ENCODE results near the gene HKDC1.
"Not testable (repeated sequence)": the region's sequence is repeated elsewhere in the genome, so short reads cannot be mapped to it uniquely, and the experiment has no call there.

HKDC1 gene

DNA sequence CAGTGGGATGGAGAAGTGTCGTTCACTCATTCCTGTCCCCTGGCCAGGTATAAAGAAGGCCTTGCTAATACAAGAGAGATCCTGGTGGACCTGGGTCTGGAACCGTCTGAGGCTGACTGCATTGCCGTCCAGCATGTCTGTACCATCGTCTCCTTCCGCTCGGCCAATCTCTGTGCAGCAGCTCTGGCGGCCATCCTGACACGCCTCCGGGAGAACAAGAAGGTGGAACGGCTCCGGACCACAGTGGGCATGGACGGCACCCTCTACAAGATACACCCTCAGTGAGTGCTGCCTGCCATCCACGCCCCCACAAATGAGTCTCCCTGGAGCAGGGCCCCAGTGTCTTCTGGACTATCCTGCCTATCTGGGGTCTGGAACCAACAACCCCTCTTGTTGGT, 27.2 kb downstream of the HKDC1 start:
- H3K4me3 ChIP-seq (ENCODE audit: low read depth, low read length), result no peak overlapping the region
- H3K27me3 ChIP-seq (ENCODE audit: insufficient read depth, low read depth, severe bottlenecking), result no peaks in the 10 kb centered on the region
- TF ChIP-seq, protein P1, sequence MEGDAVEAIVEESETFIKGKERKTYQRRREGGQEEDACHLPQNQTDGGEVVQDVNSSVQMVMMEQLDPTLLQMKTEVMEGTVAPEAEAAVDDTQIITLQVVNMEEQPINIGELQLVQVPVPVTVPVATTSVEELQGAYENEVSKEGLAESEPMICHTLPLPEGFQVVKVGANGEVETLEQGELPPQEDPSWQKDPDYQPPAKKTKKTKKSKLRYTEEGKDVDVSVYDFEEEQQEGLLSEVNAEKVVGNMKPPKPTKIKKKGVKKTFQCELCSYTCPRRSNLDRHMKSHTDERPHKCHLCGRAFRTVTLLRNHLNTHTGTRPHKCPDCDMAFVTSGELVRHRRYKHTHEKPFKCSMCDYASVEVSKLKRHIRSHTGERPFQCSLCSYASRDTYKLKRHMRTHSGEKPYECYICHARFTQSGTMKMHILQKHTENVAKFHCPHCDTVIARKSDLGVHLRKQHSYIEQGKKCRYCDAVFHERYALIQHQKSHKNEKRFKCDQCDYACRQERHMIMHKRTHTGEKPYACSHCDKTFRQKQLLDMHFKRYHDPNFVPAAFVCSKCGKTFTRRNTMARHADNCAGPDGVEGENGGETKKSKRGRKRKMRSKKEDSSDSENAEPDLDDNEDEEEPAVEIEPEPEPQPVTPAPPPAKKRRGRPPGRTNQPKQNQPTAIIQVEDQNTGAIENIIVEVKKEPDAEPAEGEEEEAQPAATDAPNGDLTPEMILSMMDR (IDR thresholded peaks at IDR 0.05; ENCODE audit: low read depth, low read length), result no peak
- H3K9me3 ChIP-seq (ENCODE audit: severe bottlenecking), result peaks cover 3% of the 10 kb centered on the region
- no peaks in the 10 kb centered on the region for H3K36me3 ChIP-seq
- no peak for DNase-seq
- H3K27ac ChIP-seq, result no peak overlapping the region

DNA sequence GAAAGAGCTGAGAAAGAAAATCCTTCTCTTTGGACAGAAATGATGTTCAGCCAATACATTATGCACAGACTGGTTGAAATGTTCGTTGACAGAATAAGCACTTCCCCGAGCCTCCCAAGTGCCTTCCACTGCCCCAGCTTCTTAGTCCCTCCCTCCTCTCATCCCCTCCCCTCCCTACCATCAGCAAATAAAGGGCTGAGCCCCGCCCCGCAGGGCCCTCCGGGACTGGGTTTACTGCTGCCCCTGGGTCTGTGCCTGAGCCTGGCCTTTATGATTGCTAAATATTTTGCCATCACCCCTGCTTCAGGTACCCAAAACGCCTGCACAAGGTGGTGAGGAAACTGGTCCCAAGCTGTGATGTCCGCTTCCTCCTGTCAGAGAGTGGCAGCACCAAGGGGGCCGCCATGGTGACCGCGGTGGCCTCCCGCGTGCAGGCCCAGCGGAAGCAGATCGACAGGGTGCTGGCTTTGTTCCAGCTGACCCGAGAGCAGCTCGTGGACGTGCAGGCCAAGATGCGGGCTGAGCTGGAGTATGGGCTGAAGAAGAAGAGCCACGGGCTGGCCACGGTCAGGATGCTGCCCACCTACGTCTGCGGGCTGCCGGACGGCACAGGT, 28.1 kb downstream of the HKDC1 start:
- H3K9me3 ChIP-seq (ENCODE audit: severe bottlenecking), result peaks cover 3% of the 10 kb centered on the region
- H3K4me3 ChIP-seq (ENCODE audit: low read depth, low read length), result no peak overlapping the region
- H3K27me3 ChIP-seq (ENCODE audit: insufficient read depth, low read depth, severe bottlenecking), result no peaks in the 10 kb centered on the region
- no peak for DNase-seq
- H3K27ac ChIP-seq, result no peak overlapping the region
- H3K36me3 ChIP-seq, result no peaks in the 10 kb centered on the region
- TF ChIP-seq, protein P1 (IDR thresholded peaks at IDR 0.05; ENCODE audit: low read depth, low read length), result no peak

DNA sequence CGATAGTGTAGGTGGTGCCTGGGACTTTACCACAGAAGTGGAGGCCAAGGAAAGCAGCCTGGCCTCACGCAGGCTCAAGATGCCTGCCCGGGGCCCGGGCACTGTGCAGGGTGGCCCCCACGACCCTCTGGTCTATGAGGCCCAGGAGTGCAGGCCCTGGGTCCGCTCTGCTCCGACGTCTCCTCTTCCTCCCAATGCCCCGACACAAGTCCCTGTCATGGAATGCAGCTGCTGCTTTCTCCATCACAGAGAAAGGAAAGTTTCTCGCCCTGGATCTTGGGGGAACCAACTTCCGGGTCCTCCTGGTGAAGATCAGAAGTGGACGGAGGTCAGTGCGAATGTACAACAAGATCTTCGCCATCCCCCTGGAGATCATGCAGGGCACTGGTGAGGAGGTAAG, 29.9 kb downstream of the HKDC1 start:
- H3K4me3 ChIP-seq (ENCODE audit: low read depth, low read length), result no peak overlapping the region
- TF ChIP-seq, protein P1 (IDR thresholded peaks at IDR 0.05; ENCODE audit: low read depth, low read length), result no peak
- DNase-seq, result no peak

DNA sequence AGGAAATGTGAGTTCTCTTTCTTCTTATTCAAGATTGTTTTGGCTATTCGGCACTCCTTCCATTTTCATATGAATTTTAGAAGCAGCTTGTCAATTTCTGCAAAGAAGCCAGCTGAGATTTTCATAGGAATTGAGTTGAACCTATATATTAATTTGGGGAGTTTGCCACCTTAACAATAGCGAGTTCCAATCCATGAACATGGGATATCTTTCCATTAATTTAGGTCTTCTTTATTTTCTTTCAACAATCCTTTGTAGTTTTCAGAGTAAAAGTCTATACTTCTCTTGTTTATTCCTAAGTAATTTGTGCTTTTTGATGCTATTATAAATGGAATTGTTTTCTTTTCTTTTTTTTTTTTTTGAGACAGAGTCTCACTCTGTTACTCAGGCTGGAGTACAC, 31.3 kb downstream of the HKDC1 start:
- H3K36me3 ChIP-seq; H3K27me3 ChIP-seq (ENCODE audit: insufficient read depth, low read depth, severe bottlenecking); H3K9me3 ChIP-seq (ENCODE audit: severe bottlenecking); DNase-seq; H3K27ac ChIP-seq; H3K4me3 ChIP-seq (ENCODE audit: low read depth, low read length): not testable (repeated sequence)

More for the DNA sequence above, 29.9 kb downstream of the HKDC1 start:
- Histone ChIP-seq H3K27ac (no peak overlapping the region), H3K27me3 (ENCODE audit: insufficient read depth, low read depth, severe bottlenecking) (no peaks in the 10 kb centered on the region), H3K36me3 (no peaks in the 10 kb centered on the region), H3K9me3 (ENCODE audit: severe bottlenecking) (peaks cover 3% of the 10 kb centered on the region)

DNA sequence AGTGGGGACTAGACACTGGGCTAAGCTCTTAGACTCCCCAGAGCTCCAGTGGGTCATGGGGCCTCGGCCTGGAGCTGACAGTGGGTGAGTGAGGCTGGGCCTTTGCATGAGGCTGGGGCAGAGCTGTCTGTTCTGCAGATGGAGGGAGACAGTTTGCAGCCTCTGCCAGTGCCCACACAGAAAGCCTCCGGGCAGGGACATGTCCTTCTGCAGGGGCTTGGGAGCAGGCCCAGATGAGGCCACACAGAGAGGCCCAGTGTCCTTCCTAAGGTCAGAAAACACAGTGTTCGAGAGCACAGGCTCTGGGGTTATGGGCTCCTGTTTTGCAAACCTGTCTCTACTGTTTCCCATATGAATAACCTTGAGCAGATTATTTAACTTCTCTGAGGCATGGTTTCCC, 33.0 kb downstream of the HKDC1 start:
- Histone ChIP-seq H3K9me3 (ENCODE audit: severe bottlenecking) (peaks cover 3% of the 10 kb centered on the region), H3K36me3 (no peaks in the 10 kb centered on the region), H3K27me3 (ENCODE audit: insufficient read depth, low read depth, severe bottlenecking) (no peaks in the 10 kb centered on the region), H3K27ac (no peak overlapping the region), H3K4me3 (ENCODE audit: low read depth, low read length) (no peak overlapping the region)
- DNase-seq, result no peak
- TF ChIP-seq, protein P1 (IDR thresholded peaks at IDR 0.05; ENCODE audit: low read depth, low read length), result no peak

DNA sequence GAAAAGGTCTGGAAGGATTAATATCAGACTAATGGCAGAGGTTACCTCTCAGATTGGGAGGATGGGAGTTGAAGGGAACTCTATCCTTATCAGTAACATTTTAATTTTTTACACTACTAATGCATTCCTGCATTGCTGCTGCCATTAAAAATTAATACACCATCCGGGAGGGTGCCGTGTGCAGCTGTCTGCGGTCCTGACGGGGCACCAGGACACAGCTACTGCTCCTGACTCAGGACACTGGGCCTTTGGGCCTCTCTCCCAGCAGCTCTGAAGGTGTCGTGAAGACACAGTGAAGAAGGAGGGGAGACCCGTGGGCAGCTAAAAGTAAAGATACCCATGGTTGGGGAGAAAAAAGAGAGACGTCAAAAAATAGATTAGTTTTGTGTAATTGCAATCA, 34.7 kb downstream of the HKDC1 start:
- no peak overlapping the region for H3K4me3 ChIP-seq (ENCODE audit: low read depth, low read length)
- no peak overlapping the region for H3K27ac ChIP-seq
- no peaks in the 10 kb centered on the region for H3K27me3 ChIP-seq (ENCODE audit: insufficient read depth, low read depth, severe bottlenecking)
- no peak for DNase-seq
- TF ChIP-seq, protein P1 (IDR thresholded peaks at IDR 0.05; ENCODE audit: low read depth, low read length), result no peak
- H3K9me3 ChIP-seq (ENCODE audit: severe bottlenecking), result peaks cover 3% of the 10 kb centered on the region
- H3K36me3 ChIP-seq, result no peaks in the 10 kb centered on the region
